HCT116 (cell line): Measurements from ENCODE around the gene MLYCD. TPM values are rescaled to one million over a fixed set of nuclear protein-coding genes. Genes with fewer than 3 reads are reported as not detected.

Experiments
- ATAC-seq: fragments of 200-7000 bp; cut with Tn5 transposase; 2 replicates; pipeline ENCODE4 v1.9.1; 2020; ENCODE audit warnings: mild to moderate bottlenecking, moderate library complexity
- BruUV-seq: library from RNA; stranded (reverse); fragments of 400-500 nt; replicated peaks from 2 replicates; lab custom pipeline; 2021; lab: Mats Ljungman, UMichigan
- CTCF ChIA-PET: fragments of 300-600 bp; sonication (Branson Sonifier 250); formaldehyde crosslinking; loops from one replicate; lab custom pipeline; 2021; ENCODE audit warnings: antibody characterized with exemption; lab: Charles Lee
- POLR2A ChIA-PET: fragments of 300-600, 350-600 bp; sonication (Branson Sonifier 250); formaldehyde crosslinking; loops from one replicate; lab custom pipeline; 2021; ENCODE audit warnings: antibody characterized with exemption; lab: Charles Lee
- RAD21 ChIA-PET, 2 experiments: fragments of 300-600 bp; sonication (Branson Sonifier 250); formaldehyde crosslinking; loops; one replicate each; lab custom pipeline; 2023; ENCODE audit warnings: low total read pairs in 2 of 2; ENCODE audit not compliant: uncharacterized antibody in 2 of 2, unreplicated experiment in 2 of 2, low non-redundant PET in 1 of 2; lab: Charles Lee
- DNase-seq: peaks from one replicate; pipeline ENCODE4 v3.0.0-alpha.2; 2010; ENCODE audit warnings: low read depth, low spot score
- H2AFZ ChIP-seq: fragments of 200-600 bp; shearing (Covaris generic), sonication (generic); 2 replicates; pipeline ENCODE4 v1.6.1; 2017; ENCODE audit warnings: low read depth, mixed run types, mixed read lengths, antibody characterized with exemption, low read length; ENCODE audit not compliant: poor library complexity, severe bottlenecking
- H3K27ac ChIP-seq: 2 replicates; pipeline ENCODE4 v1.5.1; 2012; ENCODE audit warnings: low read depth, low read length
- H3K27me3 ChIP-seq: fragments of 200-600 bp; sonication (generic); 2 replicates; pipeline ENCODE4 v1.6.1; 2016; ENCODE audit warnings: mixed run types, low read length, mixed read lengths; ENCODE audit not compliant: insufficient read depth
- H3K36me3 ChIP-seq, 2 experiments: fragments of 200-500 bp in 1 of 2; fragments of 200-600 bp in 1 of 2; sonication (Bioruptor generic) in 1 of 2; sonication (generic) in 1 of 2; 2 replicates each; pipeline versions ENCODE4 v1.5.1 to v1.6.1; 2014 to 2016; ENCODE audit warnings: low read length in 2 of 2, inconsistent platforms in 1 of 2, mixed read lengths in 1 of 2, mixed run types in 1 of 2; ENCODE audit not compliant: insufficient read depth in 2 of 2, control insufficient read depth in 1 of 2
- H3K4me1 ChIP-seq, 2 experiments: fragments of 200-600 bp in 1 of 2; sonication (generic) in 1 of 2; 2 replicates each; pipeline versions ENCODE4 v1.5.1 to v1.6.1; 2012 to 2017; ENCODE audit warnings: low read length in 2 of 2, inconsistent platforms in 1 of 2, mild to moderate bottlenecking in 1 of 2, mixed read lengths in 1 of 2, mixed run types in 1 of 2, moderate library complexity in 1 of 2; ENCODE audit not compliant: insufficient read depth in 2 of 2, control insufficient read depth in 1 of 2
- H3K4me2 ChIP-seq: fragments of 200-600 bp; sonication (generic); 2 replicates; pipeline ENCODE4 v1.6.1; 2017; ENCODE audit warnings: mixed run types, low read length, mixed read lengths
- H3K4me3 ChIP-seq, 2 experiments: fragments of 200-600 bp in 1 of 2; sonication (generic) in 1 of 2; replicated peaks in 1 of 2; 2 replicates each; pipeline ENCODE4 v1.5.1; 2011 to 2016; ENCODE audit warnings: low read length in 2 of 2, control low read depth in 1 of 2, low read depth in 1 of 2, mild to moderate bottlenecking in 1 of 2, mixed read lengths in 1 of 2, mixed run types in 1 of 2
- H3K79me2 ChIP-seq: fragments of 200-600 bp; sonication (generic); 2 replicates; pipeline ENCODE4 v1.6.1; 2017; ENCODE audit warnings: mild to moderate bottlenecking, mixed run types, low read length, moderate library complexity, mixed read lengths; ENCODE audit not compliant: insufficient read depth
- H3K9ac ChIP-seq: fragments of 200-600 bp; sonication (generic); 2 replicates; pipeline ENCODE4 v1.6.1; 2016; ENCODE audit warnings: low read length, mixed read lengths
- H3K9me2 ChIP-seq: fragments of 200-600 bp; sonication (generic), shearing (Covaris generic); 2 replicates; pipeline ENCODE4 v1.6.1; 2017; ENCODE audit warnings: mixed run types, mild to moderate bottlenecking, moderate library complexity; ENCODE audit not compliant: insufficient read depth
- H3K9me3 ChIP-seq, 2 experiments: fragments of 200-500 bp in 1 of 2; fragments of 200-600 bp in 1 of 2; sonication (Bioruptor generic) in 1 of 2; sonication (generic) in 1 of 2; 2 replicates each; pipeline ENCODE4 v1.6.1; 2014 to 2017; ENCODE audit warnings: low read length in 2 of 2, mixed read lengths in 2 of 2, inconsistent platforms in 1 of 2, low read depth in 1 of 2, mild to moderate bottlenecking in 1 of 2, mixed run types in 1 of 2, moderate library complexity in 1 of 2; ENCODE audit not compliant: control insufficient read depth in 1 of 2, insufficient read depth in 1 of 2
- H4K20me1 ChIP-seq: fragments of 200-600 bp; sonication (generic), shearing (Covaris generic); 2 replicates; pipeline ENCODE4 v1.6.1; 2017; ENCODE audit warnings: mixed run types, mild to moderate bottlenecking, moderate library complexity; ENCODE audit not compliant: insufficient read depth
- CEBPB ChIP-seq: IDR thresholded peaks from 2 replicates; pipeline ENCODE4 v1.6.1; 2012; ENCODE audit warnings: low read depth
- ELF1 ChIP-seq: IDR thresholded peaks from 2 replicates; pipeline ENCODE4 v1.6.1; 2012; ENCODE audit warnings: low read depth, borderline replicate concordance
- EZH2 ChIP-seq: fragments of 200-600 bp; sonication (generic); IDR thresholded peaks from 2 replicates; pipeline ENCODE4 v1.6.1; 2017; ENCODE audit warnings: antibody characterized with exemption, mixed run types
- EZH2phosphoT487 ChIP-seq: fragments of 200-600 bp; IDR thresholded peaks from 2 replicates; pipeline ENCODE4 v1.6.1; 2018; ENCODE audit warnings: antibody characterized with exemption, borderline replicate concordance
- FOSL1 ChIP-seq: IDR thresholded peaks from 2 replicates; pipeline ENCODE4 v1.6.1; 2012; ENCODE audit warnings: low read depth
- POLR2A ChIP-seq: IDR thresholded peaks from 2 replicates; pipeline ENCODE4 v1.7.0; 2011; ENCODE audit warnings: borderline replicate concordance; ENCODE audit not compliant: insufficient read depth, insufficient read length; ENCODE audit errors: extremely low read depth
- POLR2AphosphoS5 ChIP-seq: IDR thresholded peaks from 2 replicates; pipeline ENCODE4 v1.6.1; 2011; ENCODE audit warnings: mild to moderate bottlenecking, low read depth, low read length, moderate library complexity
- REST ChIP-seq: IDR thresholded peaks from 2 replicates; pipeline ENCODE4 v1.6.1; 2012; ENCODE audit warnings: low read depth
- SIN3A ChIP-seq: IDR thresholded peaks from 2 replicates; pipeline ENCODE4 v1.6.1; 2012; ENCODE audit warnings: low read depth
- SRF ChIP-seq: IDR thresholded peaks from 2 replicates; pipeline ENCODE4 v1.6.1; 2012; ENCODE audit warnings: low read depth
- TCF7L2 ChIP-seq: IDR thresholded peaks from 2 replicates; pipeline ENCODE4 v1.7.0; 2011; ENCODE audit warnings: borderline replicate concordance, inconsistent platforms; ENCODE audit not compliant: insufficient read depth, insufficient read length; ENCODE audit errors: extremely low read depth
- intact Hi-C: fragments of 100-400 bp; cut with micrococcal nuclease; formaldehyde crosslinking; loops from 2 replicates; pipeline ENCODE4 v1.10.0; 2022
- total RNA-seq: library from RNA; stranded (reverse); gene quantifications from one replicate; pipeline ENCODE4 v1.2.1, GENCODE V29; 2021; ENCODE audit not compliant: unreplicated experiment
- TF ChIP-seq, protein P1 (sequence below), 3 experiments: fragments of 200-600 bp in 1 of 3; sonication (generic) in 1 of 3; IDR thresholded peaks in 2 of 3; conservative IDR thresholded peaks in 1 of 3; 2 replicates each; pipeline ENCODE4 v1.5.1; 2012 to 2017; ENCODE audit warnings: low read depth in 2 of 3, low read length in 2 of 3, antibody characterized with exemption in 1 of 3, borderline replicate concordance in 1 of 3, control low read depth in 1 of 3, mild to moderate bottlenecking in 1 of 3, mixed read lengths in 1 of 3, mixed run types in 1 of 3, moderate library complexity in 1 of 3; ENCODE audit not compliant: insufficient read depth in 1 of 3

MLYCD gene
- total RNA-seq, 1 experiment from 2014 or later: 3.9 TPM

DNA sequence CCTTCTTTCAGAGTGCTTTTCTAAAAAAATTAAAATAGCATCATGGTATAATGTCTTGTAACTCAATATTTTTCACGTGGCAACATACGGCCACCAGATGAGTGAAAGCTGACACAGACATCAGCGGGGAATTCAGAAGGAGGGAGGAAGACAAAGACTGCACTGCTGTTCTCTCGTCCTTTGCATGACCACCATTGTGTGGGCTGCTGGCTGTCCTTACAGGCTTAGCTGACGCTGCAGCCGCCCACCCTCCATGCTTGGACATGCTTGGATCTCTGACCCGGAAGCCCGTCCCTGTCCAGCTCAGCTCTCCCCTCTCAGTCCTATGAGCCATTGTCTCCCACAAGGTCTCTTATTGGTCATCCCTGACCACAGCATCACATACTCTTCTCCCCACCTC, 11.4 kb upstream of the MLYCD start:
- Histone ChIP-seq H3K9me3 (no peaks in the 10 kb centered on the region), H4K20me1 (no peaks in the 10 kb centered on the region), H2AFZ (peak overlapping the region; percentile 70), H3K79me2 (no peaks in the 10 kb centered on the region), H3K9ac (no peak overlapping the region), H3K4me3 (no peak overlapping the region), H3K27me3 (no peaks in the 10 kb centered on the region), H3K4me1 (no peaks in the 10 kb centered on the region), H3K27ac (no peak overlapping the region), H3K4me2 (no peak overlapping the region), H3K36me3 (no peaks in the 10 kb centered on the region), H3K9me2 (no peaks in the 10 kb centered on the region)
- ChIA-PET RAD21 (interaction anchor here in 1 of 2 experiments (0.9 kb wide), 1 partner anchor 61 kb away, joined by 3 read pairs; no protein-coding TSS in a partner anchor), POLR2A (no interaction called here), CTCF (interaction anchor here (1.6 kb wide), 1 partner anchor 61 kb away, joined by 6 read pairs; no protein-coding TSS in a partner anchor)
- BruUV-seq: no TSS peak
- DNase-seq (no peak), ATAC-seq (no peak; the same call in 1 of the 2 replicates)
- intact Hi-C loops: no loop called here
- TF ChIP-seq CEBPB (no peak), SRF (no peak), FOSL1 (no peak), POLR2AphosphoS5 (no peak), ELF1 (no peak), EZH2phosphoT487 (no peak)
- TF ChIP-seq, protein P1, sequence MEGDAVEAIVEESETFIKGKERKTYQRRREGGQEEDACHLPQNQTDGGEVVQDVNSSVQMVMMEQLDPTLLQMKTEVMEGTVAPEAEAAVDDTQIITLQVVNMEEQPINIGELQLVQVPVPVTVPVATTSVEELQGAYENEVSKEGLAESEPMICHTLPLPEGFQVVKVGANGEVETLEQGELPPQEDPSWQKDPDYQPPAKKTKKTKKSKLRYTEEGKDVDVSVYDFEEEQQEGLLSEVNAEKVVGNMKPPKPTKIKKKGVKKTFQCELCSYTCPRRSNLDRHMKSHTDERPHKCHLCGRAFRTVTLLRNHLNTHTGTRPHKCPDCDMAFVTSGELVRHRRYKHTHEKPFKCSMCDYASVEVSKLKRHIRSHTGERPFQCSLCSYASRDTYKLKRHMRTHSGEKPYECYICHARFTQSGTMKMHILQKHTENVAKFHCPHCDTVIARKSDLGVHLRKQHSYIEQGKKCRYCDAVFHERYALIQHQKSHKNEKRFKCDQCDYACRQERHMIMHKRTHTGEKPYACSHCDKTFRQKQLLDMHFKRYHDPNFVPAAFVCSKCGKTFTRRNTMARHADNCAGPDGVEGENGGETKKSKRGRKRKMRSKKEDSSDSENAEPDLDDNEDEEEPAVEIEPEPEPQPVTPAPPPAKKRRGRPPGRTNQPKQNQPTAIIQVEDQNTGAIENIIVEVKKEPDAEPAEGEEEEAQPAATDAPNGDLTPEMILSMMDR (IDR thresholded peaks at IDR 0.05 in 2 of 3, conservative IDR thresholded peaks at IDR 0.05 in 1 of 3; ENCODE audit: borderline replicate concordance in 1 of 3, insufficient read depth in 1 of 3, low read depth in 2 of 3, low read length in 2 of 3): no peak

DNA sequence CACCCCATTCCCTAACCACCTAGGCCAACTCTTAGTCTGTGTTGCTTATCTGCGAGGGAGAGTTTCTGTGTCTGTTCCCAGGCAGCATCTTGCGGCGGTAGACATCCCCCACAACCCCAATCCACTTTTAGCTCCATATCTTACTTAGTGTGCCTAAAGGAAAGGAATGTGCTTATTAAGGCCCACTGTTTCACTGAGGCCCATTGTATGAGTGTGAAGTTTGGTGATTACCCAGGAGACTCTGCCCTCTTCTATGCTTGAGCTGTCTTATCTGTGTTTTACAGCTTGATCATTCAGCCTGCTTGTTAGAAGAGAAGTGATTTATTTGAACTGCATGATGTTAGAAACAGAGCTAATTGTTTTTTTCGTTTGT, 10.3 kb upstream of the MLYCD start:
- ATAC-seq (no peak), DNase-seq (no peak)
- BruUV-seq: no TSS peak
- Histone ChIP-seq H3K9me2 (no peaks in the 10 kb centered on the region), H4K20me1 (no peaks in the 10 kb centered on the region), H3K9me3 (no peaks in the 10 kb centered on the region), H2AFZ (no peak overlapping the region), H3K9ac (no peak overlapping the region), H3K4me2 (no peak overlapping the region), H3K79me2 (no peaks in the 10 kb centered on the region), H3K27me3 (no peaks in the 10 kb centered on the region), H3K27ac (no peak overlapping the region), H3K4me3 (no peak overlapping the region), H3K36me3 (no peaks in the 10 kb centered on the region), H3K4me1 (no peaks in the 10 kb centered on the region)
- ChIA-PET POLR2A (no interaction called here), CTCF (interaction anchor here (1.0 kb wide), 2 partner anchors 10 to 64 kb away, joined by 3 read pairs; no protein-coding TSS in a partner anchor), RAD21 (interaction anchor here in 1 of 2 experiments (0.6 kb wide), 2 partner anchors 55 to 86 kb away, joined by 3 to 8 read pairs; no protein-coding TSS in a partner anchor)
- intact Hi-C loops: no loop called here
- no peak for TF ChIP-seq FOSL1
- TF ChIP-seq, protein P1 (IDR thresholded peaks at IDR 0.05 in 2 of 3, conservative IDR thresholded peaks at IDR 0.05 in 1 of 3; ENCODE audit: borderline replicate concordance in 1 of 3, insufficient read depth in 1 of 3, low read depth in 2 of 3, low read length in 2 of 3): no peak
- TF ChIP-seq SIN3A: no peak
- no peak for TF ChIP-seq EZH2
- no peak for TF ChIP-seq REST
- no peak for TF ChIP-seq TCF7L2
- no peak for TF ChIP-seq POLR2A
